Activated T-cell treated with anti-CD3 and anti-CD28 coated beads for 48 hours (primary cell): ENCODE results near the gene RPTOR.
"Not testable (repeated sequence)": the region's sequence is repeated elsewhere in the genome, so short reads cannot be mapped to it uniquely, and the experiment has no call there.

Experiments
- DNase-seq: peaks from one replicate; pipeline ENCODE4 v3.0.0-alpha.2; 2020; ENCODE audit warnings: low read depth

The RPTOR gene

GRCh38 chr17:80720610-80721577 lies 176.3 kb downstream of the RPTOR start:
- peak; percentile 53 for DNase-seq

- DNase-seq, result no peak
Measured at GRCh38 chr17:80722661-80723060, 178.0 kb downstream of the RPTOR start.

GRCh38 chr17:80724775-80725266 lies 180.2 kb downstream of the RPTOR start:
- no peak for DNase-seq

GRCh38 chr17:80725517-80725916 lies 180.9 kb downstream of the RPTOR start:
- no peak for DNase-seq

- DNase-seq, result no peak
Measured at GRCh38 chr17:80726558-80727408, 182.1 kb downstream of the RPTOR start.

- DNase-seq, result no peak
Measured at GRCh38 chr17:80727409-80727755, 182.7 kb downstream of the RPTOR start.

GRCh38 chr17:80729016-80729415 lies 184.4 kb downstream of the RPTOR start:
- DNase-seq, result no peak

- DNase-seq, result no peak
Measured at GRCh38 chr17:80729761-80730160, 185.1 kb downstream of the RPTOR start.

- no peak for DNase-seq
Measured at GRCh38 chr17:80730739-80731138, 186.1 kb downstream of the RPTOR start.

- no peak for DNase-seq
Measured at GRCh38 chr17:80731323-80731722, 186.7 kb downstream of the RPTOR start.

GRCh38 chr17:80732268-80732667 lies 187.6 kb downstream of the RPTOR start:
- no peak for DNase-seq

- no peak for DNase-seq
Measured at GRCh38 chr17:80737106-80738019, 192.7 kb downstream of the RPTOR start.

GRCh38 chr17:80738020-80738808 lies 193.6 kb downstream of the RPTOR start:
- DNase-seq, result no peak

- DNase-seq, result no peak
Measured at GRCh38 chr17:80738987-80739730, 194.5 kb downstream of the RPTOR start.

GRCh38 chr17:80740141-80740540 lies 195.5 kb downstream of the RPTOR start:
- DNase-seq, result no peak

- no peak for DNase-seq
Measured at GRCh38 chr17:80742091-80742490, 197.5 kb downstream of the RPTOR start.

- no peak for DNase-seq
Measured at GRCh38 chr17:80742581-80743180, 198.0 kb downstream of the RPTOR start.

- DNase-seq, result peak; percentile 32
Measured at GRCh38 chr17:80743181-80743771, 198.6 kb downstream of the RPTOR start.

GRCh38 chr17:80743973-80744372 lies 199.3 kb downstream of the RPTOR start:
- not testable (repeated sequence) for DNase-seq
